Measurements from ENCODE around the gene ZNF467.
A peak's percentile ranks its signal among the peaks of the same experiment; 100 is the strongest.

DNA sequence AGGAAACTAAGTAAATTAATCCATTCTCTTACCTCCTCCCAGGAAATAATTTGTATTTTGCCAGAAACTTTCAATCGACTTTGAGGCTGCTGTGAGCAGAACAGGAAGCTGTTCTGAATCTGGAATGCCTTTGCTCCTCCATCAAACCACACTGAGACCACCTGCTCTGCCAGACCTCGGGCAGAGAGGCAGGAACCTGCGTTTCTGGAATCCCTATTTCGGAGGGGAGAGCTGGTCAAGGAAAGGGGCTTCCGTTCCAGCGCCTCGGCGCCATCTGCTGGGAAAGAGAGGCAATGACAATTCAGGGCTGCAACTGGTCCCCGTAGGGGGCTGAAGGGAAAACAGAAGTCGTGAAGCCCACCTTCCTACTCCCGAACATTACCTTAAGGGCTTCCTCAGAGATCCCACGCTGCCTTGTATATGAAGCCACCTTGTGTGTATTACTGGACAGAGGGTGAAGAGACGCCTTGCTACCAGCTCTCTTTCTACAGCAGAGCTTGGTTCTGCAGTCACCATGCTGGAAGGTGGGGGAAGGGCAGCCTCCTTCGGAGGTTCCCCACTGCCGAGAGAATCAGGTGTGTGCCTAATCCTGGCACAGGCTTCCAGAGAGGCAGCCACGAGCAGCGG is 31.2 kb downstream of the ZNF467 start:
- TF ChIP-seq EP300 (IDR thresholded peaks at IDR 0.05) (no peak), POLR2AphosphoS5 (IDR thresholded peaks at IDR 0.05) (peak; percentile 33), POLR2A (IDR thresholded peaks at IDR 0.05) (no peak)
- TF ChIP-seq, protein P1, sequence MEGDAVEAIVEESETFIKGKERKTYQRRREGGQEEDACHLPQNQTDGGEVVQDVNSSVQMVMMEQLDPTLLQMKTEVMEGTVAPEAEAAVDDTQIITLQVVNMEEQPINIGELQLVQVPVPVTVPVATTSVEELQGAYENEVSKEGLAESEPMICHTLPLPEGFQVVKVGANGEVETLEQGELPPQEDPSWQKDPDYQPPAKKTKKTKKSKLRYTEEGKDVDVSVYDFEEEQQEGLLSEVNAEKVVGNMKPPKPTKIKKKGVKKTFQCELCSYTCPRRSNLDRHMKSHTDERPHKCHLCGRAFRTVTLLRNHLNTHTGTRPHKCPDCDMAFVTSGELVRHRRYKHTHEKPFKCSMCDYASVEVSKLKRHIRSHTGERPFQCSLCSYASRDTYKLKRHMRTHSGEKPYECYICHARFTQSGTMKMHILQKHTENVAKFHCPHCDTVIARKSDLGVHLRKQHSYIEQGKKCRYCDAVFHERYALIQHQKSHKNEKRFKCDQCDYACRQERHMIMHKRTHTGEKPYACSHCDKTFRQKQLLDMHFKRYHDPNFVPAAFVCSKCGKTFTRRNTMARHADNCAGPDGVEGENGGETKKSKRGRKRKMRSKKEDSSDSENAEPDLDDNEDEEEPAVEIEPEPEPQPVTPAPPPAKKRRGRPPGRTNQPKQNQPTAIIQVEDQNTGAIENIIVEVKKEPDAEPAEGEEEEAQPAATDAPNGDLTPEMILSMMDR (IDR thresholded peaks at IDR 0.05): peak; percentile 75 to 93 (median 81)
